Lower leg skin (tissue), 3 donors: Measurements from ENCODE around the gene KTN1.

Experiments used
- CTCF ChIP-seq, 3 donors: fragments of 450-650 bp; IDR thresholded peaks; one replicate each; pipeline ENCODE4 v1.5.1; 2016; ENCODE audit warnings: antibody characterized with exemption in 3 of 3, mild to moderate bottlenecking in 3 of 3, moderate library complexity in 2 of 3
- POLR2A ChIP-seq, 2 donors: fragments of 450-650 bp; IDR thresholded peaks; one replicate each; pipeline ENCODE4 v1.6.1; 2016 to 2017; ENCODE audit warnings: antibody characterized with exemption in 2 of 2, mild to moderate bottlenecking in 1 of 2, moderate library complexity in 1 of 2

DNA sequence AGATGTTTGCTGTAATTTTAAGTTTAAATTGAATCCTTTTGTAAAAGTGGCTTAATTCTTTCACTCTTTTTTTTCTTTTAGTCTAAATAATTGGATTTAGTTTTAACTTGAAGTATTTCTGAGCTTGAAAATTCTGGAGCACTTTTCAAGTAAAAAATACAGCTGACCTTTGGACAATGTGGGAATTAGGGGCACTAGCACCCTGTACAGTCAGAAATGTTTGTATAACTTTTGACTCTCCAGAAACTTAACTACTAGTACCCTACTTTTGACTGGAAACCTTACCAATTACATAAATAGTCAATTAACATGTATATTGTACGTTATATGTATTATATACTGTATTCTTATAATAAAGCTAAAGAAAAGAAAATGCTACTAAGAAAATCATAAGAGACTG is 7.8 kb downstream of the KTN1 start:
- TF ChIP-seq CTCF (IDR thresholded peaks at IDR 0.05) (no peak), POLR2A (IDR thresholded peaks at IDR 0.05) (no peak)
